H1 (cell line): ENCODE data around the gene GABRG3.

Source experiments
- CEBPB ChIP-seq: IDR thresholded peaks from 2 replicates; pipeline ENCODE4 v1.6.1; 2012; ENCODE audit warnings: low read depth, low read length
- POLR2A ChIP-seq, 2 experiments: IDR thresholded peaks; 1 replicate in 1 of 2; 2 replicates in 1 of 2; pipeline ENCODE4 v1.6.1; 2011; ENCODE audit warnings: low read depth in 2 of 2, low read length in 2 of 2, mild to moderate bottlenecking in 2 of 2; ENCODE audit errors: control extremely low read depth in 1 of 2
- POLR2AphosphoS5 ChIP-seq: IDR thresholded peaks from 2 replicates; pipeline ENCODE4 v1.6.1; 2011; ENCODE audit warnings: low read depth, low read length
- TF ChIP-seq, protein P1 (sequence below), 3 experiments: IDR thresholded peaks; 1 replicate in 2 of 3; 2 replicates in 1 of 3; pipeline versions ENCODE4 v1.5.1 to v1.6.1; 2011; ENCODE audit warnings: low read length in 3 of 3, mild to moderate bottlenecking in 3 of 3, inconsistent platforms in 2 of 3, low read depth in 1 of 3, moderate library complexity in 1 of 3; ENCODE audit not compliant: insufficient read depth in 1 of 3; ENCODE audit errors: control extremely low read depth in 1 of 3

DNA sequence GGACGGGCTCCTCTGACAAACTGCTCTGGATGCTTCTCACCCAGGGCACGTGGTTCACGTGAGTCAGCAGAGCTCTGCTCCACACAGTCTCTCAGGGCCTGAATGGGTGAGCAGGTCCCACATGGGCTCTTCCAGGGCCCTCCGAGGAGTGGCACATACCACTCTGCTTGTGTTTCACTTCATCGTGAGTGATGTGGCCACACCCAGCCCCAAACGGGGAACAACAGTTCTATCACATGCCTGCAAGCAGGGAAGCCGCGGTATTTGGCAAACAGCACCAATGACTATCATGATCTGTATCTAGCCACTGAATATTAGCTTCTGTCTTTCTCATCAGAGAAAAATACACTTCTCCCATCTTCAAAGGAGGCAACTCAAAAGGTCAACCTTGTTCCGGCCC is 352.8 kb downstream of the GABRG3 start:
- no peak for TF ChIP-seq POLR2AphosphoS5
- TF ChIP-seq, protein P1, sequence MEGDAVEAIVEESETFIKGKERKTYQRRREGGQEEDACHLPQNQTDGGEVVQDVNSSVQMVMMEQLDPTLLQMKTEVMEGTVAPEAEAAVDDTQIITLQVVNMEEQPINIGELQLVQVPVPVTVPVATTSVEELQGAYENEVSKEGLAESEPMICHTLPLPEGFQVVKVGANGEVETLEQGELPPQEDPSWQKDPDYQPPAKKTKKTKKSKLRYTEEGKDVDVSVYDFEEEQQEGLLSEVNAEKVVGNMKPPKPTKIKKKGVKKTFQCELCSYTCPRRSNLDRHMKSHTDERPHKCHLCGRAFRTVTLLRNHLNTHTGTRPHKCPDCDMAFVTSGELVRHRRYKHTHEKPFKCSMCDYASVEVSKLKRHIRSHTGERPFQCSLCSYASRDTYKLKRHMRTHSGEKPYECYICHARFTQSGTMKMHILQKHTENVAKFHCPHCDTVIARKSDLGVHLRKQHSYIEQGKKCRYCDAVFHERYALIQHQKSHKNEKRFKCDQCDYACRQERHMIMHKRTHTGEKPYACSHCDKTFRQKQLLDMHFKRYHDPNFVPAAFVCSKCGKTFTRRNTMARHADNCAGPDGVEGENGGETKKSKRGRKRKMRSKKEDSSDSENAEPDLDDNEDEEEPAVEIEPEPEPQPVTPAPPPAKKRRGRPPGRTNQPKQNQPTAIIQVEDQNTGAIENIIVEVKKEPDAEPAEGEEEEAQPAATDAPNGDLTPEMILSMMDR (IDR thresholded peaks at IDR 0.05; ENCODE audit: control extremely low read depth in 1 of 3, insufficient read depth in 1 of 3, low read depth in 1 of 3, low read length in 3 of 3), result no peak
- no peak for TF ChIP-seq CEBPB
- TF ChIP-seq POLR2A (IDR thresholded peaks at IDR 0.05; ENCODE audit: control extremely low read depth in 1 of 2, low read depth in 2 of 2, low read length in 2 of 2), result no peak
